Muscle of leg (tissue), 11 donors: ENCODE data around the gene RHBDF1. TPM values are rescaled to one million over a fixed set of nuclear protein-coding genes. Genes with fewer than 3 reads are reported as not detected.

Source experiments
- DNase-seq: peaks from one replicate; pipeline ENCODE4 v3.0.0; 2013
- H3K27ac ChIP-seq: one replicate; pipeline ENCODE4 v1.5.1; 2013; ENCODE audit warnings: mild to moderate bottlenecking, low read length, control low read depth
- H3K27me3 ChIP-seq: one replicate; pipeline ENCODE4 v1.6.1; 2013; ENCODE audit warnings: low read length; ENCODE audit not compliant: control insufficient read depth, insufficient read depth
- H3K36me3 ChIP-seq: one replicate; pipeline ENCODE4 v1.6.1; 2013; ENCODE audit warnings: low read length; ENCODE audit not compliant: control insufficient read depth, insufficient read depth
- H3K4me1 ChIP-seq: one replicate; pipeline ENCODE4 v1.6.1; 2013; ENCODE audit warnings: low read length; ENCODE audit not compliant: control insufficient read depth, insufficient read depth
- H3K4me3 ChIP-seq: one replicate; pipeline ENCODE4 v1.5.1; 2013; ENCODE audit warnings: low read length, control low read depth
- H3K9me3 ChIP-seq: replicated peaks from 2 replicates; pipeline ENCODE4 v1.6.1; 2013; ENCODE audit warnings: low read depth, low read length; ENCODE audit not compliant: control insufficient read depth
- WGBS: methylation state at CpG from one replicate; pipeline ENCODE4 v1.1.5; 2013; ENCODE audit warnings: missing lambda C conversion rate; ENCODE audit not compliant: insufficient coverage; 5-methylcytosine and 5-hydroxymethylcytosine counted together
- polyA plus RNA-seq, 8 donors: library from polyadenylated mRNA; unstranded; fragments of 120-200 nt; gene quantifications; one replicate each; pipeline versions ENCODE4 v1.2.1 to v1.2.3, GENCODE V29; 2013; ENCODE audit warnings: inconsistent platforms in 1 of 8, low replicate concordance in 1 of 8; ENCODE audit not compliant: insufficient read length in 8 of 8, insufficient read depth in 1 of 8
- total RNA-seq: library from RNA; stranded (reverse); fragments of 120-200 nt; gene quantifications from one replicate; pipeline ENCODE4 v1.2.4, GENCODE V29; 2013

RHBDF1 gene
- total and polyA plus RNA-seq, 9 donors = 20.6 to 53.3 (median 46.2) TPM

DNA sequence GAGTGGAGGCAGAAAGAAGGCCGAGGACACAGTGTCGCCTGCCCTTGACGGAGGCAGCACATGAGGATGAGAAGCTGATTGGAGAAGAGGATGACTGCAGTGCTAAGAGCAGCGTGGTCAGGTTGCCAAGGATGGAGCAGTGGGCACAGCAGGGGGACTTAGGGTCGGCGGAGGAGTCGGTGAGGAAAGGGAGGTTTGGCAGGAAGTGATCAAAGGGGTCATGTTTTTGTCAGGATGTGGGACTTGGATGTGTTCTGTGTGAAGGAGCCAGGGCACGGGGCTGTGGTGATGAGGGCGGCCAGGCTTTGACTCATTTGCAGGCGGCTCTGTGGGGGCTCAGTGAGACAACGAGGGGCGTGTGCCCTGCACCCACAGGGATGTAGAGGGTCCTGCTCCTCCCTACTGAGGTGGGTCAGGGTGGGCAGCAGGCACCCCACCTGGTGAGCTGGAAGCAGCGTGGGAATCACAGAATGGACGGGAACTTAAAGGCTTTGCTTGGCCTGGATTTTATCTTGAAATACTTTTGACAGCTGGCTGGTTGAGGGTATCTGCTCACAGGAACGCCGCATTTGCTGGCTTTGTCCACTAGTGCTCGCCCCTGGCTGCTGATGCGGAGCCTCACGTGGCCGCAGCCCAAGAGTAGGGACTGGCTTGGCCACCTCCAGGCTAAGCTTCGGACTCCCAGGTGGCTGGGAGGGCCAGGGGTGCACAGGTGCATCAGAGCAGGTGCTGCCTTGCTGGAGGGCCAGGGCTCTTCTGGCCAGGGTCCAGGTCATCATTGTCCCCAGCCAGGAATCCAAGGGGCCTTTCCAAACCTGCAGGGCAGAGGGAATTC lies 11.6 kb upstream of the RHBDF1 start:
- 54% methylated on average over 21 of the region's 21 CpGs for WGBS
- Histone ChIP-seq H3K9me3 (no peaks in the 10 kb centered on the region), H3K27me3 (no peaks in the 10 kb centered on the region), H3K27ac (peak overlapping the region; percentile 62), H3K4me1 (peaks cover 26% of the 10 kb centered on the region), H3K4me3 (no peak overlapping the region), H3K36me3 (peaks cover 77% of the 10 kb centered on the region)
- no peak for DNase-seq

DNA sequence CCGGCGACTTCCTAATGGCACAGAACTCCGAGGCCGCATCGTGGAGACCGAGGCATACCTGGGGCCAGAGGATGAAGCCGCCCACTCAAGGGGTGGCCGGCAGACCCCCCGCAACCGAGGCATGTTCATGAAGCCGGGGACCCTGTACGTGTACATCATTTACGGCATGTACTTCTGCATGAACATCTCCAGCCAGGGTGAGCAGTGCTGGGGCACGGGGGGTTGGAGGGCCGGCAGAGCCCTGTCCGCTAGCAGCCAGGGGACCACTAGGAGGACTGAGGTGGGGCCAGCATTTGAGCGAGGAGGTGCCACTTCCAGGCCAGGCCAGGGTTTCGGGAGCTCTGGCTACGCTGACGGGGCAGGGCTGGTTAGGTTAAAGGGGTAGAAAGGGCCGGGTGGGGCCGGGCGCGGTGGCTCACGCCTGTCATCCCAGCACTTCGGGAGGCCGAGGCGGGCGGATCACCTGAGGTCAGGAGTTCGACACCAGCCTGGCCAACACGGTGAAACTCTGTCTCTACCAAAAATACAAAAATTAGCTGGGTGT lies 10.7 kb upstream of the RHBDF1 start:
- Histone ChIP-seq H3K9me3 (no peaks in the 10 kb centered on the region), H3K27ac (no peak overlapping the region), H3K36me3 (peaks cover 69% of the 10 kb centered on the region), H3K27me3 (no peaks in the 10 kb centered on the region), H3K4me3 (no peak overlapping the region), H3K4me1 (peaks cover 32% of the 10 kb centered on the region)
- no peak for DNase-seq
- 92% methylated on average over 20 of the region's 31 CpGs for WGBS

DNA sequence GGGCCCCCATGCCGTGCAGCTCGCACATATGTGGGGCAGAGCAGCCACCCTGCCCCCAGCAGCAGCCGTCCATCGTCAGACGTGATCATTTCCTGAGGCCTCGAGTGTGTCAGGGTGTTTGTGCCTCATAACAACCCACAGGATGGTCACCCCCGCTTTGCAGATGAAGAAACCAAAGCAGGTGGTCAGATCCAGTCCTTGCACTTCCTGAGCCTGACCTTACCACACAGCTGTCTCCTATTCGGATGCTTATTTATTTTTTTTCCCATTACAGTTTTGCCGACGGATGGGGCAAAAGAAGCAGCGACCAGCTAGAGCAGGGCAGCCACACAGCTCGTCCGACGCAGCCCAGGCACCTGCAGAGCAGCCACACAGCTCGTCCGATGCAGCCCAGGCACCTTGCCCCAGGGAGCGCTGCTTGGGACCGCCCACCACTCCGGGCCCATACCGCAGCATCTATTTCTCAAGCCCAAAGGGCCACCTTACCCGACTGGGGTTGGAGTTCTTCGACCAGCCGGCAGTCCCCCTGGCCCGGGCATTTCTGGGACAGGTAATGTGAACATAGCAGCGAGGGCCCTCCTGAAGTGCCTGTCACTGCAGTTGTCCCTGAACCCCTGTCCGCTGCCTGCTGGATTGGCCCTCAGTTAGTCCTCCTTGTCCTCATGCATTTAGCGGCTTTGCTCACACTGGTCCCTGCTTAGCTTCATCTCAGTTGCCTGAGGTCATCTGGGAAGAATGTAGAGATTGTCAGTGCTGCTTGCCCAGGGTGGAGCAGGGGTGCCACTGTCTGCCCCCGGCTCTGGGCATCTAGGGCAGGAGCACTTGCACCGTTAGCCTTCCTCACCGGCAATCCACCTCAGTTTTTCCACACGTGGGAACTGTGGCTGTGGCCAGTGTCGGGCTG lies 7.0 kb upstream of the RHBDF1 start:
- Histone ChIP-seq H3K4me3 (peak overlapping the region; percentile 50), H3K36me3 (peaks cover 40% of the 10 kb centered on the region), H3K27ac (peak overlapping the region; percentile 76), H3K27me3 (no peaks in the 10 kb centered on the region), H3K4me1 (peaks cover 51% of the 10 kb centered on the region), H3K9me3 (no peaks in the 10 kb centered on the region)
- WGBS = 61% methylated on average over 31 of the region's 32 CpGs
- no peak for DNase-seq

DNA sequence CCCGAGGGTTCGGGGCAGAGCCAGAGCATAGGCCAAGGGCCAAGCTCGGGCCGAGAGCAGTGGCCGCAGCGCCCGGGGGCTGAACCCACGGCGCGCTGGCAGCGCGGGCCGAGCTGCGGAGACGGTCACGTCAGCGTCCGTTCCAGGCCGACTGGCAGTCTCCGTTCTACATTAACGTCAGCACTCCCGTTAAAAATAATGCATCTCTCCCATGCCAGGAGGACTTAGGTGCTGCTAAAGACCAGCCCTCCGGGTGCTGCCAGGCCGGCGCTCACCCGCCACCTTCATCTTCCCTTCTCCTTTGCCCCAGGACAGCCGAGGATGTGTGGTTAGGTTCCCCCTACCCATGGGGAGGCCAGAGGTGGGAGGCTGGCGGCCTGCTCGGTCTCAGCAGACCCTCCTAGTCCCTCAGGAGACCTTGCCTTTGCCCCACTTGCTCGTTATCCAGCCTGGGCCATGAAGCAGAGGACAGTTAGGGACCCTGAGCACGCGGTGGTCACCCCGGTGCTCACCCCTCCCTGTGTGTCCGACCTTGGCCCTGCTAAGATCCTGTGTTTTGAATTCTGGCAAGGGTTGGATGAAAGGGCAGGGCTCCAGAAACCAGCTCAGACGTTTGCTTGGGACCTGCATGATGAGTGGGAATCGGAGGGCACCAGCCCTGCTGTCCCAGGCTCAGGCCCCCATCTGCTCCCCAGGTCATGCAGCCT lies 6.2 kb upstream of the RHBDF1 start:
- peak overlapping the region; percentile 50 for H3K4me3 ChIP-seq
- peak overlapping the region; percentile 76 for H3K27ac ChIP-seq
- H3K4me1 ChIP-seq = peaks cover 52% of the 10 kb centered on the region
- H3K27me3 ChIP-seq = no peaks in the 10 kb centered on the region
- peaks cover 32% of the 10 kb centered on the region for H3K36me3 ChIP-seq
- 5% methylated on average over 26 of the region's 36 CpGs for WGBS
- no peaks in the 10 kb centered on the region for H3K9me3 ChIP-seq
- DNase-seq = peak; percentile 62

DNA sequence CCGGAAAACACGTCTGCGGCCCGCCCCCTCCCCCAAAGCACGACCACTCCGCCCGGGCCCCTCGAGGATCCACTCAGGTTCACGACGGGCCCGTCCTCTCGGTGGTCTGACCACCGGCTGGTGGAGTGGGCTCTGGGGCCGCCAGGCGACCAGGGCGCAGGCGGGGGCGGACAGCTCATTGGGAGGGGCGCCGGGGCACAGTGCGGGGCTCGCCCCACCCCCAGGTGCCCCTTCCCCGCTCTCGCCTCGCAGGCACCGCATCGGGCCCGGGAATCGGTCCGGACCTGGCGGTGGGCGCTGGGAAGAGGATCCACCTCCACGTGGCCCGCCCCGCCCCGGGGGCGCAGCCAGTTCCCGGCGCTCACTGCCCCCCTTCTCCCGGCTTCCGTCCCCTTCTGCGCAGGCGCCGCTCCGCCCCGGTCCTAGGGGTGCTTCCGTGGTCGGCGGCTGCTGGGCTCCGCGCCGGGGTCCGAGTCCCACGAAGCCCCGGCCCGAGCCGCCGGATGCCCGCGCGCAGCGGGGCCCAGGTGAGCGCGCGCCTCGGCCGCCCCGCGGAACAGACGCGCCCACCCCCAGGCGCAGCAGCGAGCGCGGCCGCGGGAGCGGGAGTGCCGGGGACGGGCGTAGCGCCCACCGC lies 5.5 kb upstream of the RHBDF1 start, which contains the start of gene MPG:
Gene MPG, plus strand, starts transcription at position 419 of the 637 bp plus-strand sequence. Its CDS starts 85 bp downstream, at position 504.
- H3K27ac ChIP-seq = peak within 1 kb of the TSS; percentile 97
- H3K36me3 ChIP-seq = peaks cover 28% of the 10 kb centered on the region
- H3K9me3 ChIP-seq = no peaks in the 10 kb centered on the region
- peak; percentile 94 for DNase-seq
- WGBS = under 1% methylated on average over 82 of the region's 83 CpGs
- peak within 1 kb of the TSS; percentile 62 for H3K4me3 ChIP-seq
- H3K27me3 ChIP-seq = no peaks in the 10 kb centered on the region
- peaks cover 58% of the 10 kb centered on the region for H3K4me1 ChIP-seq

DNA sequence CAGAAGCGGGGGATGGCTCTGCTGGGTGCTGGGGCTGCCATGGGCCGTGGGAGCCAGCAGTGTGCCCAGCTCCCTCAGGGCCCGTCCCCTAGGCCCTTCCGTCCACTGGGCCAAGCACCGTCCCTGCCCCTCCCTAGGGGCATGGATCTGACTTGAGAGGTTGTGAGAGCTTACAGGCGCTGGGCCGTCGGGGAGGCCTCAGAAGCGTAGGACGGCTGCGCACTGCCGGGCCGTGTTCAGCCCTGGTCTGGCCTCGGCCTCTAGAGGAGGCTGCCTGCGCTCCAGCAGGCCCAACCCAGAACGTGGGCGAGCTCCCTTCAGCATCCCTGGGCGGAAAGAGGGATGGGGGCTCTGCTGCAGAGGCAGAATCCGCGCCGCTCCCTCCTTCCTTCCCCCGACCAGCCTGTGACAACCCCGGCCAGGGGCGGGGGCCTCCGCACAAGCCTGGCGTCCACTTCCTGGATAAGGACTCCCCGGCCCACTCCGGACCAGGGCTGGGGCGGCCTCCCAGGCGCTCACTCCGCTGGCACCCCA lies 4.9 kb upstream of the RHBDF1 start:
- peak overlapping the region; percentile 97 for H3K27ac ChIP-seq
- 4% methylated on average over 31 of the region's 31 CpGs for WGBS
- H3K36me3 ChIP-seq = peaks cover 23% of the 10 kb centered on the region
- H3K4me3 ChIP-seq = peak overlapping the region; percentile 62
- H3K4me1 ChIP-seq = peaks cover 62% of the 10 kb centered on the region
- no peaks in the 10 kb centered on the region for H3K27me3 ChIP-seq
- H3K9me3 ChIP-seq = no peaks in the 10 kb centered on the region
- peak; percentile 90 for DNase-seq

DNA sequence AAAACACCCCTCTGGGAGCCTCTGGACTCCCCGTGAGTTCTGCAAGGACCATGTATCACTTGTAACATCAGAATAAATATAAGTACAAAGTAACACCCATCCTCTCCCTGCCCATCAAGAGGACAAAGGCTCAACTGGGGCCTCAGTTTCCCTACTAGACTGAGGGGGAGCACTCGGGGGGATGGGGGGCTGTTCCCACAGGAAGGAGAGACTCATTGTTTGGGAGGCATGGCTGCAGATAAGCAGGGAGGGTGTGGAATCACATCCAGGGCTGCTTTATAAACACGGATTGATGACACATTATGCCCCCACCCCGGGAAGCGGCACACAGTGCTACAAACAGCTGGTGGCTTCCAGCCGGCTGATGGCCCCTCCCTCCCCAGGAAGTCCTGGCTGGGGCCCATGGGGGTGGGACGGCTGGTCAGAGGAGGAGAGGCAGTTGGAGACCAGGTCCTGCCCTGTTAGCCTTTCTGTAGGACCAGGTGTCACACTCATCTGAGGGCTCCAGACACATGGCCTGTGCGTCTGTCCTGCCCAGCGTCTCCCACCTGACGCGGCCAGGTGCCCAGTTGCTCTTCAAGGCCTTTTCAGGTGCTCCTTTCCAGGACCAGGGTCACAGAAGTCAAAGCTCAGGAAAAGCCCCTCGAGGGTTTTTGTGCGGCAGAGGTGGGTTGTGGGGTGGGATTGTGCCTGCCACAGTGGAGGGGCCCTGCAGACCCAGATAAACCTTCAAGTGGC lies 4.3 kb upstream of the RHBDF1 start:
- 13% methylated on average over 9 of the region's 13 CpGs for WGBS
- peaks cover 62% of the 10 kb centered on the region for H3K4me1 ChIP-seq
- H3K27me3 ChIP-seq = no peaks in the 10 kb centered on the region
- peak overlapping the region; percentile 62 for H3K4me3 ChIP-seq
- peak; percentile 92 for DNase-seq
- peak overlapping the region; percentile 97 for H3K27ac ChIP-seq
- H3K9me3 ChIP-seq = no peaks in the 10 kb centered on the region
- H3K36me3 ChIP-seq = peaks cover 21% of the 10 kb centered on the region

DNA sequence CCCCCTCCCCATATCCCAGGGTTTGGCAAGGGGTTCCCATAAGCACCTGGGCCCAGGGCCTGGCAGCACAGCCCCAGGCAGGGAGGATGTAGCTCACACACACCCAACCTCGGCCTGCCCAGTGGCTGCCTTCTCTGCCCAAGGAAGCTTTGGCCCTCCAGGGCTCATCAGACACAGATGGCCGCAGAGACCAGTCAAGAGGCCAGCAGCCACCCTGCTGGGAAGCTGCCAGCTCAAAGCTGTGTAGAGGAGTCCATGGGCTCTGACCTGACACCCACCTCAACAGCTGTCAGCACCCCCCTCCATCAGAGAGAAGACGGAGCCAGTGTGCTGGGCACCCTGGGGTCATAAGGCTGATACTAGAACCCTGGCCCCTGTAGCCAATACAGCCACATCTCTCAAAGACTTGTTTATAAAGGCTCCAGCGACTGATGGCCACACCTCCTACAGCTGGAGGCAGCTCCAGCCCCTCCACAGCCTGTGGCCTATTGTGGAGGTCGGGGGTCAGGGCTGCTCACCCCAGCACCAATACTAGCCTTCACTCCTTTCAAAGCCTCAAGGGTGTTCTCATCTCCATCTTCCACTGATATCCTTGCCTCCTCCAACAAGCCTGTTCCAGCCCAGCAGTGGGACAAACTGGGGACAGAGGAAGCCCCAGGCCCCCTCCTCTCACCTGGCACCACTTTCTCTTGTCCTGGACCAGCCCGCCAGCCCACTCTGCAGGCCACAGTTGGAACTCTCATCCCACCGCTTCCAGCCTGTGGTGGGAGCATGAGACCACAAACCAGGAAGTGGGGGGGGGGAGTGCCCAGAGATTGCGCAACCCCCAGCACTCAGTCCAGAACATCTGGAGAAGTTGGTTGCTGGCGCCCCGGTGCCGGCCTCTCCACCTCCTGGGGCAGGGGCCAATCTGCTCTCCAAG lies 3.4 kb upstream of the RHBDF1 start:
- Histone ChIP-seq H3K27ac (peak overlapping the region; percentile 97), H3K36me3 (peaks cover 17% of the 10 kb centered on the region), H3K4me1 (peaks cover 69% of the 10 kb centered on the region), H3K27me3 (no peaks in the 10 kb centered on the region), H3K9me3 (no peaks in the 10 kb centered on the region), H3K4me3 (no peak overlapping the region)
- DNase-seq = peak; percentile 92
- WGBS = 71% methylated on average over 1 of the region's 11 CpGs
